Neuronal stem cell (in vitro differentiated cells): Measurements from ENCODE around the gene PLAU.
"Not testable (repeated sequence)": the region's sequence is repeated elsewhere in the genome, so short reads cannot be mapped to it uniquely, and the experiment has no call there.

Experiments used
- DNase-seq: peaks from one replicate; pipeline ENCODE4 v3.0.0-alpha.2; 2013; ENCODE audit warnings: low spot score
- H2AFZ ChIP-seq: one replicate; pipeline ENCODE4 v1.6.1; 2013; ENCODE audit warnings: mild to moderate bottlenecking, low read length, inconsistent platforms
- H2AK5ac ChIP-seq: 2 replicates; pipeline ENCODE4 v1.6.1; 2013; ENCODE audit warnings: low read depth, mild to moderate bottlenecking, inconsistent platforms, low read length, moderate library complexity, mixed read lengths
- H2BK120ac ChIP-seq: 2 replicates; pipeline ENCODE4 v1.6.1; 2013; ENCODE audit warnings: low read depth, mild to moderate bottlenecking, inconsistent platforms, low read length, moderate library complexity, mixed read lengths
- H2BK12ac ChIP-seq: one replicate; pipeline ENCODE4 v1.6.1; 2013; ENCODE audit warnings: low read length, inconsistent platforms
- H2BK15ac ChIP-seq: 2 replicates; pipeline ENCODE4 v1.6.1; 2013; ENCODE audit warnings: mild to moderate bottlenecking, low read length, inconsistent platforms, mixed read lengths
- H2BK5ac ChIP-seq: one replicate; pipeline ENCODE4 v1.6.1; 2013; ENCODE audit warnings: inconsistent platforms, mild to moderate bottlenecking, low read length, moderate library complexity
- H3K14ac ChIP-seq: one replicate; pipeline ENCODE4 v1.6.1; 2013; ENCODE audit warnings: low read length, inconsistent platforms
- H3K18ac ChIP-seq: 2 replicates; pipeline ENCODE4 v1.6.1; 2013; ENCODE audit warnings: low read length, inconsistent platforms
- H3K23ac ChIP-seq: 2 replicates; pipeline ENCODE4 v1.6.1; 2013; ENCODE audit warnings: low read depth, mild to moderate bottlenecking, mixed read lengths, low read length, inconsistent platforms; ENCODE audit not compliant: poor library complexity
- H3K27ac ChIP-seq: replicated peaks from 3 replicates; pipeline ENCODE4 v1.5.1; 2013; ENCODE audit warnings: low read length, inconsistent platforms
- H3K27me3 ChIP-seq, 3 experiments: 2 replicates each; pipeline ENCODE4 v1.6.1; 2013; ENCODE audit warnings: low read length in 3 of 3, mild to moderate bottlenecking in 2 of 3, inconsistent platforms in 1 of 3, low read depth in 1 of 3, mixed read lengths in 1 of 3, moderate library complexity in 1 of 3; ENCODE audit not compliant: control insufficient read depth in 3 of 3, insufficient read depth in 3 of 3
- H3K36me3 ChIP-seq, 2 donors: replicated peaks in 1 of 2; 2 replicates each; pipeline ENCODE4 v1.6.1; 2013; ENCODE audit warnings: low read length in 2 of 2; ENCODE audit not compliant: control insufficient read depth in 2 of 2, insufficient read depth in 2 of 2
- H3K4ac ChIP-seq: 2 replicates; pipeline ENCODE4 v1.6.1; 2013; ENCODE audit warnings: inconsistent platforms, mild to moderate bottlenecking, low read length, moderate library complexity
- H3K4me1 ChIP-seq, 2 donors: 1 replicate in 1 of 2; 2 replicates in 1 of 2; pipeline ENCODE4 v1.6.1; 2013; ENCODE audit warnings: low read length in 2 of 2, low read depth in 1 of 2; ENCODE audit not compliant: control insufficient read depth in 2 of 2, insufficient read depth in 1 of 2
- H3K4me2 ChIP-seq: one replicate; pipeline ENCODE4 v1.6.1; 2013; ENCODE audit warnings: mild to moderate bottlenecking, low read length, inconsistent platforms; ENCODE audit not compliant: insufficient read depth, poor library complexity, severe bottlenecking
- H3K4me3 ChIP-seq, 2 donors: 2 replicates each; pipeline ENCODE4 v1.5.1; 2013; ENCODE audit warnings: low read length in 2 of 2, mild to moderate bottlenecking in 2 of 2, inconsistent platforms in 1 of 2, moderate library complexity in 1 of 2
- H3K79me1 ChIP-seq: one replicate; pipeline ENCODE4 v1.6.1; 2013; ENCODE audit warnings: low read depth, mild to moderate bottlenecking, inconsistent platforms, low read length, moderate library complexity
- H3K9ac ChIP-seq: one replicate; pipeline ENCODE4 v1.6.1; 2013; ENCODE audit warnings: mild to moderate bottlenecking, low read depth, low read length, inconsistent platforms; ENCODE audit not compliant: poor library complexity
- H3K9me3 ChIP-seq, 2 donors: replicated peaks in 1 of 2; 2 replicates each; pipeline versions ENCODE3 to v1.6.1; 2013; ENCODE audit warnings: low read length in 2 of 2, mild to moderate bottlenecking in 2 of 2, inconsistent platforms in 1 of 2, low read depth in 1 of 2, mixed read lengths in 1 of 2, moderate library complexity in 1 of 2; ENCODE audit not compliant: control insufficient read depth in 2 of 2, insufficient read depth in 1 of 2
- H4K8ac ChIP-seq: one replicate; pipeline ENCODE4 v1.6.1; 2013; ENCODE audit warnings: low read depth, mild to moderate bottlenecking, inconsistent platforms, low read length, moderate library complexity
- H4K91ac ChIP-seq: one replicate; pipeline ENCODE4 v1.6.1; 2013; ENCODE audit warnings: low read length, low read depth, mild to moderate bottlenecking, inconsistent platforms; ENCODE audit not compliant: poor library complexity
- WGBS, 2 donors: extraction: QIAGEN DNeasy Blood & Tissue Kit; methylation state at CpG; one replicate each; pipeline ENCODE4 v1.1.7; 2013; ENCODE audit warnings: missing lambda C conversion rate in 2 of 2, mixed read lengths in 1 of 2; ENCODE audit not compliant: insufficient read length in 2 of 2, insufficient replicate concordance in 1 of 2; ENCODE audit errors: extremely low coverage in 2 of 2; 5-methylcytosine and 5-hydroxymethylcytosine counted together

The PLAU gene

DNA sequence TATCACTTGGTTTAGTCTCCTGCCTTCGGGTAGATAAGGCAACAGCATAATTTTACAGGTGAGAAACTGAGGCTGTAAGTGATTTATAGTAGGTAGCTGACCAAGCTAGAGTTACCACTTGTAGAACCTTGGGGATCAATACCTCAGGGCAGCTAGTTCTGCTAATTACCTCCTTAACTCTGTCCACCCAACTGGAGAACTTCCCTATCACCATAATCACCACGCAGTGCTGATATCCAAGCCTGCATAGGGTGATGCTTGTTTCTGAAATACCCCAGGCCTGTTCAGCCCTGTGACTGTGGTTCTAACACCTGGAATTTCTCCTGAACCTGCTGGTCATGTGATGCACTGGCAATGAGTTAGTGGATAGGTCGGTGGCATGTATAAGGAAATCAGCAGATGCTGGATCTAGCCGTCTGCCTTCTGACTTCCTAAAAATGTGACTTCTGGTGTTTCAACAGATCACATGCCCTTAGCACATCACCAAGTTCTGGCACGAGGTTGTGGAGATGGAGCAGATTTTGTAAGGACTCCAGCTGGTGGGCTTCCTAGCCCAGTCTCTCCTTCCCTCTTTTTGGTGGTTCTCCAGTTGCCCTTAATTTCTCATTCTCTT lies 15.3 kb downstream of the PLAU start:
- Histone ChIP-seq H3K23ac (no peak overlapping the region), H2BK15ac (no peak overlapping the region), H3K9ac (no peak overlapping the region), H3K4ac (no peak overlapping the region), H2BK120ac (no peak overlapping the region), H3K4me1 (peaks cover 0 to 6% of the 10 kb centered on the region in 2 donors), H2BK5ac (no peak overlapping the region), H3K4me2 (no peak overlapping the region), H3K18ac (no peak overlapping the region), H3K9me3 (no peaks in the 10 kb centered on the region), H3K14ac (no peak overlapping the region), H2AK5ac (no peak overlapping the region), H4K91ac (no peak overlapping the region), H3K36me3 (no peaks in the 10 kb centered on the region), H3K4me3 (no peak overlapping the region), H4K8ac (no peak overlapping the region), H2AFZ (no peak overlapping the region), H3K27me3 (peaks cover 0 to 6% (median 0%) of the 10 kb centered on the region in 3 experiments), H2BK12ac (no peak overlapping the region), H3K27ac (no peak overlapping the region), H3K79me1 (no peaks in the 10 kb centered on the region)
- WGBS, 2 donors: no CpG with 5 or more reads among the region's 5 CpGs
- no peak for DNase-seq

DNA sequence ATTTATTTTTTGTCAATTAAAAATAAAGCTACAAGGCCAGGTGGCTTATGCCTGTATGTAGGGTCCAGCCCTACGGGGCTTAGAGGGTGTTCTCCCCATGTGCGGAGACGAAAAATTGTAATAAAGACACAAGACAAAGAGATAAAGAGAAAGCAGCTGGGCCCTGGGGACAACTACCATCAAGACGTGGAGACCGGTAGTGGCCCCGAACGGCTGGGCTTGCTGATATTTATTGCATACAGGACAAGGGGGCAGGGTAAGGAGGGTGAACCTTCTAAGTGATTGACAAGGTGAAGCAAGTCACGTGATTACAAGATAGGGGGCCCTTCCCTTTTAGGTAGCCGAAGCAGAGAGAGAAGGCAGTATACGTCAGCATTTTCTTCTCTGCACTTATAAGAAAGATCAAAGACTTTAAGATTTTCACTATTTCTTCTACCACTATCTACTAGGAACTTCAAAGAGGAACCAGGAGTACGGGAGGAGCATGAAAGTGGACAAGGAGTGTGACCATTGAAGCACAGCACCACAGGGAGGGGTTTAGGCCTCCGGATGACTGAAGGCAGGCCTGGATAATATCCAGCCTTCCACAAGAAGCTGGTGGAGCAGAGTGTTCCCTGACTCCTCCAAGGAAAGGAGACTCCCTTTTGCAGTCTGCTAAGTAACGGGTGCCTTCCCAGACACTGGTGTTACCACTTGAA lies 19.8 kb downstream of the PLAU start:
- H3K79me1 ChIP-seq, H3K18ac ChIP-seq, H3K4me2 ChIP-seq, H3K27ac ChIP-seq, H3K4ac ChIP-seq, H3K9ac ChIP-seq, H3K4me3 ChIP-seq, H3K36me3 ChIP-seq, H2BK15ac ChIP-seq, H2BK5ac ChIP-seq, H4K91ac ChIP-seq, H2BK12ac ChIP-seq, H3K9me3 ChIP-seq, H2AFZ ChIP-seq, H3K14ac ChIP-seq, H4K8ac ChIP-seq, DNase-seq, H3K23ac ChIP-seq, H2BK120ac ChIP-seq, H2AK5ac ChIP-seq, H3K4me1 ChIP-seq: not testable (repeated sequence)
- no CpG with 5 or more reads among the region's 13 CpGs for WGBS, 2 donors
- peaks cover 0 to 32% (median 0%) of the 10 kb centered on the region in 3 experiments for H3K27me3 ChIP-seq

DNA sequence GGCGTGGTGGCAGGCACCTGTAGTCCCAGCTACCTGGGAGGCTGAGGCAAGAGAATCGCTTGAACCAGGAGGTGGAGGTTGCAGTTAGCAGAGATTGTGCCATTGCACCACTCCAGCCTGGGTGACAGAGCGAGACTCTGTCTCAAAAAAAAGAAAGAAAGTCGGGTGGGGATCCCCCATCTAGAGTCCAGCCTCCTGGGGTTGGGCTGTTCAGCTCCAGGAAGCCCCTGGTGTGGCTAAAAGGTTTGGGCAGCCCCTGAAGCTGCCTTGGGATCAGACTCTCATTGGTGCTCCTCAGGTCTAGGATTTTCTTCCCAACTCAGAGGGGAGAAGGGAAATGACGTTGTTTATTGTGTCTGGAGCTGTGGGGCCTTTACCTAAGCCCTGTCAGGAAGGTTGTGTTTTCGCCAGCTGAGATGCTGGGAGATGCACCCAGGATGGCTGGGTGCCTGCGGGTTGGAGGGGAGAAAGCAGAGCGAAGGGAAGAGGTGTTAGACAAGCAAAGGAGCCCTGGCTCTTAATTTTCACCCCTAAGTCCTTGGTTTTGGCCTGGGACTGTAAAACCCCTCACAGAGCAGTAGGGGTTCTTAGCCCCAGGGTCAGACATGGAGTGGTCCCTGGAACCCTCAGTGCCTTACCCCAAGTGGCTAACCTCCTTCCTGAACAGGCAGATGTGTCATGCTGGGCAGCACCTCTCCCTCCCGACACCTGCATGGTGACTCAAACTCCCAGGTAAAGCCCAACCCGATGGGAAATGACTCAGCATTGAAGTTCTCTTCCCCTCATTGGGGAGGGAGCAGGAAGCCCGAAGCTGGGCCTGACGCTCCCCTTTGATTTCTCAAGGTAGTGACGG lies 21.1 kb downstream of the PLAU start:
- Histone ChIP-seq H4K91ac (no peak overlapping the region), H3K4ac (no peak overlapping the region), H3K9me3 (no peaks in the 10 kb centered on the region), H2AK5ac (peak overlapping the region; percentile 49), H3K4me3 (no peak overlapping the region), H3K27ac (no peak overlapping the region), H3K14ac (no peak overlapping the region), H2BK15ac (no peak overlapping the region), H2BK5ac (no peak overlapping the region), H3K9ac (no peak overlapping the region), H3K4me1 (peaks cover 0 to 3% of the 10 kb centered on the region in 2 donors), H3K36me3 (no peaks in the 10 kb centered on the region), H3K79me1 (no peaks in the 10 kb centered on the region), H3K18ac (peak overlapping the region; percentile 31), H4K8ac (no peak overlapping the region), H3K23ac (peak overlapping the region; percentile 53), H3K4me2 (no peak overlapping the region), H3K27me3 (peaks cover 0 to 38% (median 0%) of the 10 kb centered on the region in 3 experiments), H2AFZ (no peak overlapping the region), H2BK120ac (no peak overlapping the region), H2BK12ac (no peak overlapping the region)
- no peak for DNase-seq
- no CpG with 5 or more reads among the region's 13 CpGs for WGBS, 2 donors

DNA sequence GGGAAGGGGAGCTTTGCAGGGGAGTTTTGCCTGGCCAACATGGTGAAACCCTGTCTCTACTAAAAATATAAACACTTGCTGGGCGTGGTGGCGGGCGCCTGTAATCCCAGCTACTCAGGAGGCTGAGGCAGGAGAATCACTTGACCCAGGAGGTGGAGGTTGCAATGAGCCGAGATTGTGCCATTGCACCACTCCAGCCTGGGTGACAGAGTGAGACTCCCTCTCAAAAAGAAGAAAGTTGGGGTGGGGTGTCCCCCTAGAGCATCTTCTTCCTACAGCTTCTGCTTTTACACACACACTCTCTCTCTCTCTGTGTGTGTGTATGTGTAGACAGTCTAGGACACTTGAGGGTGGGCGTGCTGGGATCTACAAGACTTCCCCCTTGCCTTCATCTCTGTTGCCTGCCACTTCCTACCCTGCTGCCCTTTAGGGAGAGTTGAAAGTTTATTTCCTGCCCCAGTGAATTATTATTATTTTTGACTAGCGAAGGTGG lies 21.7 kb downstream of the PLAU start:
- Histone ChIP-seq H2BK12ac (no peak overlapping the region), H2AFZ (no peak overlapping the region), H3K14ac (no peak overlapping the region), H3K4me1 (peaks cover 0 to 3% of the 10 kb centered on the region in 2 donors), H3K4me2 (no peak overlapping the region), H4K8ac (no peak overlapping the region), H3K27me3 (peaks cover 0 to 42% (median 0%) of the 10 kb centered on the region in 3 experiments), H2BK120ac (no peak overlapping the region), H2BK15ac (no peak overlapping the region), H3K23ac (no peak overlapping the region), H3K9me3 (no peaks in the 10 kb centered on the region), H3K27ac (no peak overlapping the region), H3K36me3 (no peaks in the 10 kb centered on the region), H2BK5ac (no peak overlapping the region), H3K18ac (no peak overlapping the region), H3K4me3 (no peak overlapping the region), H3K4ac (no peak overlapping the region), H3K79me1 (no peaks in the 10 kb centered on the region), H2AK5ac (no peak overlapping the region), H4K91ac (no peak overlapping the region), H3K9ac (no peak overlapping the region)
- no peak for DNase-seq
- no CpG with 5 or more reads among the region's 6 CpGs for WGBS, 2 donors
